ENCODE data around the gene ADORA1. TPM values are rescaled to one million over a fixed set of nuclear protein-coding genes. Genes with fewer than 3 reads are reported as not detected.

Gene ADORA1
- total RNA-seq, 1 donor from 2014 or later = 3.8 TPM

DNA sequence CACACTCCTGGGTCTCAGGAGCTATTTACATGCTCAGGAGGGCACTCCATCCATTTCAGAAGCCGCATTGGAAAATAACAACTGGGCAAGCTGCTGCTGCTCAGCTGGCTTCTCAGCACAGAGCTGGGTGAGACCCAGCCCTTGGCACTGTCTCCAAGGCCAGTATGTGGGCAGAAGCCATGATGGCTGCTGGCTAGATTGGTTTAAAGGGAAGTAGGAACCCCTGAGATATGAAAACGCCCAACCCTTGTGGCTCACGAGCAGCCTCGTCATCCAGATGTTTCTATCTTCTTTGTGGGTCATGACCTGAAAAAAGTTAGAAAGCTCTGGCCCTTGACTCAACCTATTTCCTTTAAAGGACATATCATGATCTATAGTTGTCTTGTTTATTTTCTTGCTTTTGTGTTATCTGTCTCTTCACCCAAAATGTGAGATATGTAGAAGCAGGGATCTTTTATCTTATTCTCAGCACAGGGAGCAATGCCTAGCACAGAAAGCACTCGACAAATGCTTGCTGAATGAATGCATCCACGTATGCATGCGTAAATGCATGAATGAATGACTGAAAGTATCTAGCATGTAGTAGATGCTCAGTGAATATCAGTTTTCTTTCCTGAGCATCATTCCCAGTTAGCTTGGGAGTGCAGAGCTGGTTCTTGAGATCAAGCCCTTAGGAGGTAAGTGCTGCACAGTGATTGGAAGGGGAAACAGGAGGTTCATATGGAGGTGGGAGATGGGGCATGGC, 36.5 kb downstream of the ADORA1 start:
- no peak overlapping the region for H3K27ac Mint-ChIP-seq
- peaks cover 3% of the 10 kb centered on the region for H3K4me1 Mint-ChIP-seq
- H3K4me3 Mint-ChIP-seq = no peak overlapping the region
- no peaks in the 10 kb centered on the region for H3K36me3 Mint-ChIP-seq
- DNase-seq (ENCODE audit: low spot score in 2 of 2, unreplicated experiment in 2 of 2) = no peak
- peaks cover 7% of the 10 kb centered on the region for H3K27me3 Mint-ChIP-seq (ENCODE audit: low read depth)
- TF ChIP-seq, protein P1, sequence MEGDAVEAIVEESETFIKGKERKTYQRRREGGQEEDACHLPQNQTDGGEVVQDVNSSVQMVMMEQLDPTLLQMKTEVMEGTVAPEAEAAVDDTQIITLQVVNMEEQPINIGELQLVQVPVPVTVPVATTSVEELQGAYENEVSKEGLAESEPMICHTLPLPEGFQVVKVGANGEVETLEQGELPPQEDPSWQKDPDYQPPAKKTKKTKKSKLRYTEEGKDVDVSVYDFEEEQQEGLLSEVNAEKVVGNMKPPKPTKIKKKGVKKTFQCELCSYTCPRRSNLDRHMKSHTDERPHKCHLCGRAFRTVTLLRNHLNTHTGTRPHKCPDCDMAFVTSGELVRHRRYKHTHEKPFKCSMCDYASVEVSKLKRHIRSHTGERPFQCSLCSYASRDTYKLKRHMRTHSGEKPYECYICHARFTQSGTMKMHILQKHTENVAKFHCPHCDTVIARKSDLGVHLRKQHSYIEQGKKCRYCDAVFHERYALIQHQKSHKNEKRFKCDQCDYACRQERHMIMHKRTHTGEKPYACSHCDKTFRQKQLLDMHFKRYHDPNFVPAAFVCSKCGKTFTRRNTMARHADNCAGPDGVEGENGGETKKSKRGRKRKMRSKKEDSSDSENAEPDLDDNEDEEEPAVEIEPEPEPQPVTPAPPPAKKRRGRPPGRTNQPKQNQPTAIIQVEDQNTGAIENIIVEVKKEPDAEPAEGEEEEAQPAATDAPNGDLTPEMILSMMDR (IDR thresholded peaks at IDR 0.05; ENCODE audit: unreplicated experiment) = no peak
- no peaks in the 10 kb centered on the region for H3K9me3 Mint-ChIP-seq

- Mint-ChIP-seq H3K9me3 (no peaks in the 10 kb centered on the region), H3K4me3 (no peak overlapping the region)
Measured at GRCh38 chr1:203165101-203165799, 37.7 kb downstream of the ADORA1 start.

GRCh38 chr1:203165800-203166161, 38.3 kb downstream of the ADORA1 start:
- Mint-ChIP-seq H3K36me3 (no peaks in the 10 kb centered on the region), H3K9me3 (no peaks in the 10 kb centered on the region), H3K27me3 (ENCODE audit: low read depth) (peaks cover 7% of the 10 kb centered on the region), H3K27ac (no peak overlapping the region), H3K4me3 (no peak overlapping the region), H3K4me1 (peaks cover 3% of the 10 kb centered on the region)
- TF ChIP-seq, protein P1 (IDR thresholded peaks at IDR 0.05; ENCODE audit: unreplicated experiment) = no peak
- DNase-seq (ENCODE audit: low spot score in 2 of 2, unreplicated experiment in 2 of 2) = no peak

More at GRCh38 chr1:203165101-203165799, 37.7 kb downstream of the ADORA1 start:
- H3K27me3 Mint-ChIP-seq (ENCODE audit: low read depth) = peaks cover 7% of the 10 kb centered on the region
- H3K27ac Mint-ChIP-seq = no peak overlapping the region
- peaks cover 3% of the 10 kb centered on the region for H3K4me1 Mint-ChIP-seq
- TF ChIP-seq, protein P1 (IDR thresholded peaks at IDR 0.05; ENCODE audit: unreplicated experiment) = no peak
- no peaks in the 10 kb centered on the region for H3K36me3 Mint-ChIP-seq
- no peak for DNase-seq (ENCODE audit: low spot score in 2 of 2, unreplicated experiment in 2 of 2)

GRCh38 chr1:203166192-203166940, 38.8 kb downstream of the ADORA1 start:
- Mint-ChIP-seq H3K27me3 (ENCODE audit: low read depth) (peaks cover 7% of the 10 kb centered on the region), H3K4me1 (peaks cover 3% of the 10 kb centered on the region), H3K4me3 (no peak overlapping the region), H3K27ac (no peak overlapping the region), H3K36me3 (no peaks in the 10 kb centered on the region), H3K9me3 (no peaks in the 10 kb centered on the region)
- DNase-seq (ENCODE audit: low spot score in 2 of 2, unreplicated experiment in 2 of 2) = no peak
- TF ChIP-seq, protein P1 (IDR thresholded peaks at IDR 0.05; ENCODE audit: unreplicated experiment) = no peak

- TF ChIP-seq, protein P1 (IDR thresholded peaks at IDR 0.05; ENCODE audit: unreplicated experiment) = no peak
- Mint-ChIP-seq H3K27me3 (ENCODE audit: low read depth) (peaks cover 8% of the 10 kb centered on the region), H3K27ac (no peak overlapping the region), H3K9me3 (no peaks in the 10 kb centered on the region), H3K36me3 (no peaks in the 10 kb centered on the region), H3K4me1 (peaks cover 3% of the 10 kb centered on the region), H3K4me3 (no peak overlapping the region)
- no peak for DNase-seq (ENCODE audit: low spot score in 2 of 2, unreplicated experiment in 2 of 2)
Measured at GRCh38 chr1:203167026-203167912, 39.7 kb downstream of the ADORA1 start.

Measured in mesothelial cell of epicardium (in vitro differentiated cells).